Mesenteric fat pad (tissue), 1 donor: Measurements from ENCODE around the gene PLCB3. TPM values are rescaled to one million over a fixed set of nuclear protein-coding genes. Genes with fewer than 3 reads are reported as not detected.

Source experiments
- DNase-seq: peaks from one replicate; pipeline ENCODE4 v3.0.0-alpha.2; 2020; ENCODE audit warnings: low spot score
- total RNA-seq: library from RNA; stranded (reverse); fragmentation: NEBNext Ultra II Directional; extraction: Animal tissue kit (Norgen Biotek cat#: 25700); gene quantifications from one replicate; pipeline ENCODE4 v1.2.1, GENCODE V29; 2021
- donor health status: DM: yes; HTN: yes; CAD: no.

Gene PLCB3
- total RNA-seq, 1 donor from 2014 or later, result 25.8 TPM

DNA sequence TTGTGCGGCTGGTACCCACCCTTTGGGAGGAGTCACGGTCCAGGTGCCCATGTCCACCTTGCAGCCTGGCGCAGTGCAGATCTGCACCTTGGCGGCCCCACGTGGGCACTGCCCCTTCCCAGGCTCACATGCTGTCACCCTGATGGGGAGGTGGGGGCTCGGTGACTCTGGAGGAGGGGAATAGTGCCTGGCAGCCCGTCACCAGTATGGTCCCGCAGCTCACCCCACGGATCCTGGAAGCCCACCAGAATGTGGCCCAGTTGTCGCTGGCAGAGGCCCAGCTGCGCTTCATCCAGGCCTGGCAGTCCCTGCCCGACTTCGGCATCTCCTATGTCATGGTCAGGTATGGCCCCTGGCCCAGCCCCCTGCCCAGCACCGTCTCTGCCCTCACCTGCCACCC lies 30.5 kb upstream of the PLCB3 start:
- DNase-seq, result no peak

DNA sequence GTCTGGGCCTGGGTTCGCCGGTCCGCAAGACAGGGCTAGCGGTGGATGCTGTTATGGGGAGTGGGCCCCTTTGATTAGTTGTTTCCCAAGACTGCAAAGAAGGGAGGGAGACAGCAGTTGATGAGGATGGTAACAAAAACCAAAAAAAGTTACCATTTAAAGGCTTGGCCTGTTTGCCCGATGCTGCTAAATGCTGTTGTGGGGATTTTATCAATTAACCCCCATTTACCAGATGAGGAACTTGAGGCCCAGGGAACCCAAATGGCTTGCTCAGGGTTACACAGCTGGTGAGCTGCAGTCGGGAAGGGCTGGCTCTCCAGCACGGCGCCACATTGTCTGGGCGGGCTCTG lies 28.7 kb upstream of the PLCB3 start:
- DNase-seq, result no peak

GRCh38 chr11:64223001-64223651 lies 28.2 kb upstream of the PLCB3 start:
- DNase-seq, result no peak

GRCh38 chr11:64224151-64224890 lies 27.0 kb upstream of the PLCB3 start:
- no peak for DNase-seq

GRCh38 chr11:64224891-64225607 lies 26.3 kb upstream of the PLCB3 start:
- no peak for DNase-seq

DNA sequence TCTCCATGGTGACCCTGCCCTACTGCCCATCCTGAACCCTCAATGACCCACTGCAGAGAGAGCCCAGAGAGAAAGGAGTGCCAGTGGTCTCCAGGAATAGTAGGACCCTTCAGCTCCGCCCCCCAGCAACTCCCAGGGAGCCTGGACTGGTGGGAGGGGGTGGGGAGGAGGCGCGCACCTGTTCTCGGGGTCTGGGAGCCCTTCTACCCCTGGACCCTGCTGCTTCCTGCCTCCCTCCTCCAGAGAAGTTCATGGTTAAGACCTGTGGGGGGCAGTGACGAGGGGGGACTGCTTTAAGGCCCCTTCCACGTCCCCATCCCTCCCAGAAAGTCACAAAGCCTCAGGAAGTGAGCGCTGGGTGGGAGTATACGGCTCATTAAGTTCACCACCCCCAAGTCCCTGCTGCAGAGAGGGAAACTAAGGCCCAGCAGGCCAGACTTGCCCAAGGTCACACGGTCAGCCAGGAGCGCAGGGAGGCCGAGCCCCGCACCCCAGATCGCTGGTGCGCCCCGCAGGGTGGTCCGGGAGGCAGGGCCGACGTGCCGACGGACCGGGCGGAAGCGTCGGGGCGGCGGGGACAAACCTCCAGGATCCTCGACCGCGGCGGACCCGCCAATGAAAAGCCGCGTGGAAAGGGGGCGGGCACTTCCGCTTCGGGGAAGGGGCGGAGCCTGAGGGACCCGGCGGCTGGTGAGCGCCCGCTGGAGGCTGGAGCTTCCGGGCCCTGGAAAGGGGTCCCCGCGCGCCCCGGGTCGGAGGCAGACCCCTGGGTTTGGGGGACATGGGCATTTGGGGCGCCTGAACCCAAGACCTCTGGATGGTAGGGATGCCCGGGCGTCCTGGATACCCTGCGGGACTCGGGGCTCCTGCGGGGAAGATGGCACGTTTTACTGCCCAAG lies 25.5 kb upstream of the PLCB3 start, which contains the start of the genes NUDT22 and TRPT1:
Gene NUDT22, plus strand, starts transcription at position 667 of the 899 bp plus-strand sequence. CDS start 379 bp downstream, outside the sequence.
Gene TRPT1, minus strand, starts transcription at position 579 of the 899 bp plus-strand sequence. Its CDS starts 326 bp downstream, at position 253.
- DNase-seq, result peak; percentile 98

DNA sequence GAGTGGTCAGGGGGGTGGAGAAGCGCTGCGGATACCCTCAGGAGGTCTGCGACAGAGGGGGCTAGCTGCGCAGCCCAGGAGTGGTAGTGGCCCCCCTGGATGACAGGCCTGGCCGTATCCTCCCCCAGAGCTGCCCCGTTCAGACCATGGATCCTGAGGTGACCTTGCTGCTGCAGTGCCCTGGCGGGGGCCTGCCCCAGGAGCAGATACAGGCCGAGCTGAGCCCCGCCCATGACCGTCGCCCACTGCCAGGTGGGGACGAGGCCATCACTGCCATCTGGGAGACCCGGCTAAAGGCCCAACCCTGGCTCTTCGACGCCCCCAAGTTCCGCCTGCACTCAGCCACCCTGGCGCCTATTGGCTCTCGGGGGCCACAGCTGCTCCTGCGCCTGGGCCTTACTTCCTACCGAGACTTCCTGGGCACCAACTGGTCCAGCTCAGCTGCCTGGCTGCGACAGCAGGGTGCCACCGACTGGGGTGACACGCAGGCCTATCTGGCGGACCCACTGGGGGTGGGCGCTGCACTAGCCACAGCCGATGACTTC lies 24.8 kb upstream of the PLCB3 start:
- DNase-seq, result no peak

- DNase-seq, result no peak
Measured at GRCh38 chr11:64227405-64227956, 23.8 kb upstream of the PLCB3 start.

- DNase-seq, result no peak
Measured at GRCh38 chr11:64229090-64229743, 22.1 kb upstream of the PLCB3 start.

- DNase-seq, result no peak
Measured at GRCh38 chr11:64229744-64230170, 21.6 kb upstream of the PLCB3 start.

DNA sequence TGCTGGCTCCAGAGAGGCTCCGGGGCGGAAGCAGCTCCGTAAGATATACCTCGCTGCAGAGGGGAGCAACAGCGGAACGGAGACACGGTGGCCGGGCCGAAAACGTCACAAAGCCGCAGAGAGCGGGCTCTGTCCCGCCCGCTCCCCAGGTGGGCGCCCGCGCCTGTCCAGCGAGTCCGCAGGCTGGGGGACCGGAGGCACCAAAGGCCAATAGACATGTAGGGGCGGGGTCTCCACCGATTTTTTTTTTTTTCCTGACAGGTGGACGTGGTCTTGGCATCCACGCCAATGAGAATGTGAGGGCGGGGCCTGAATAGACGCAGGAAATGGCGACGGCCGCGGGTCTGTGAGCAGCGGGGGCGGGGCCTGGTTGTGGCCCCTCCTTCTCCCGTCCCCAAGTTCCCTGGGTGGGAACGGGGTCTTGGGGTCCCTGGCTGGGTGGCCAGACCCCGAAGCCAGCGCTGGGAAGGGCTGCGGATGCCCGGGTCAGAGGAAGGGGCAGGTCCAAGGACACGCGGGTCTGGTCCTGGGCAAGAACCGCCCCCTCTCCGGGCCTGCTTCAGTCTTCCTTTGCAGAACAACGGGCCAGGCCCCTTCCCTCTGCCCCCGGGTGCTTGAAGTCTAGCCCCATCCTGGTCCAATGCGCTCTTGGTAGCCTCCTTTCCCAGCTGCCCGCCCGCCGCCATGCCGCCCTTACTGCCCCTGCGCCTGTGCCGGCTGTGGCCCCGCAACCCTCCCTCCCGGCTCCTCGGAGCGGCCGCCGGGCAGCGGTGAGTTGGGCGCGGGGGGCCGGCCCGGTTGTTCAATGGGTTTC lies 21.0 kb upstream of the PLCB3 start, which contains the start of gene DNAJC4:
Gene DNAJC4, plus strand, starts transcription at position 378 of the 814 bp plus-strand sequence. Its CDS starts 307 bp downstream, at position 685.
- no peak for DNase-seq

DNA sequence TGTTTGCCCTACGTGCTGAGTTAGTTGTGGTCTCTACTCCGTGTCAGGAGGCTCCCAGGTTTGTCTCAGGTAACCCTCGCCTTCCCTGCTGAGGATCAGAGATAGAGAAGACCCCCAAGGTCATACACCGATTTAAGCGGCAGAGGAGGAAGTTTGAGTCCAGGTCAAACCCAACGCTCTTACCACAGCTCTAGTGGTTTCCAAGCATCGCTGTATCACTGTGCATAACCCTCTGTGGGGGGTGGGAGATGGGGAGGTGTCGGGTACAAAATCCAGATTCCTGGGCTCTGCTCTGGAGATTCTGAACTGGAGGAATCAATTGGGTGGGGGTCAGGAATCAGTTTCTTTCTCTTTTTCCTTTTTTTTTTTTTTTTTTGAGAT lies 20.4 kb upstream of the PLCB3 start:
- no peak for DNase-seq

DNA sequence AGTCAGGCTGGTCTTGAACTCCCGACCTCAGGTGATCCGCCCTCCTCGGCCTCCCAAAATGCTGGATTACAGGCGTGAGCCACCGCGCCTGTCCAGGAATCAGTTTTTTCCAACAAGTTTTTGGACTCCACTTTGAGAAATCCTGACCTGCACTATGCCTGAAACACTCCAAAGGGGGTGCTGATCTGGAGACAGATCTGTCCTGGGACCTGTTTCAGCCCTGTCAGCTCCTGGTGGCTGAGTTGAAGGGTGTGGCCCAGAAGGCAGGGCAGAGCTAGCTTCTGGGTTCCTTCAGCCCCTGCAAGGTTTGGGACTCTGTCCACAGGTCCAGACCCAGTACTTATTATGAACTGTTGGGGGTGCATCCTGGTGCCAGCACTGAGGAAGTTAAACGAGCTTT lies 19.8 kb upstream of the PLCB3 start:
- no peak for DNase-seq

DNA sequence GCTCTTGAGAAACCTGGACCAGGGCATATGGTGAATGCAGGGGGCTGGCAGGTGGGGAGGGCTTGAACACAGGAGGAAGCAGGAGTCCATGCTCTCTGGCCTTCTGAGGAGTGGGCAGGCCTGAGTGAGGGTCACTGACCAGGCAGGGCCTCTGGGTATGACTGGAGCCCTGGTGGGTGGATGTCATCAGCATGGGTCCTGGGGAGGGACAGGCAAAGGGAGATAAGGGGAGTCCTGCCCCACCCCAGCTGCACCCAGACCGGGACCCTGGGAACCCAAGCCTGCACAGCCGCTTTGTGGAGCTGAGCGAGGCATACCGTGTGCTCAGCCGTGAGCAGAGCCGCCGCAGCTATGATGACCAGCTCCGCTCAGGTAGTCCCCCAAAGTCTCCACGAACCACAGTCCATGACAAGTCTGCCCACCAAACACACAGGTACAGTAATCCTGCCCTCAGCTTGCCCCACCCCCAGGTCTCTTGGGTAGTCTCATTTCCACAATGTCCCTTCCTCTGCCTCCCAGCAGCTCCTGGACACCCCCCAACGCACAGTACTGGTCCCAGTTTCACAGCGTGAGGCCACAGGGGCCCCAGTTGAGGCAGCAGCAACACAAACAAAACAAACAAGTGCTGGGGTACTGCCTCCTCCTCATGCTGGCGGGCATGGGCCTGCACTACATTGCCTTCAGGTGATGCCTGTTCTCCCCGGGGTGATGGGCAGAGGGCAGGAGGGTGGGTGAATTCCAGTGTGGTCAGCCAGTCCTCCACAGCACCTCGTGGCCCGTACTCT lies 19.0 kb upstream of the PLCB3 start:
- no peak for DNase-seq

DNA sequence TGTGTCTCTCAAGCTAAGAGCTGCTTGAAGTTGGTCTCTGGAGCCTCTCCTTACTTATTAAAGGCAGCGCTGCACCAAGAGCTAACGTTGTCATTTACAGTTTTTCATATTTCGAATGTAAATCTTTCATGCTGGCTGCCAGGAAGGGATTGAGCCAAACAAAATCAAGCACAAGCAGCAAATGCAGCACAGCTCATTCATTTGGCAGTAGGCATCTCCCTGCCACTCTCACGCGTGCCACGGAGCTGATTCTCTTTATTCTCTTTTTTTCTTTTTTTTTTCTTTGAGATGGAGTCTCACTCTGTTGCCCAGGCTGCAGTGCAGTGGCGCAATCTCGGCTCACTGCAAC lies 18.4 kb upstream of the PLCB3 start:
- DNase-seq, result no peak

DNA sequence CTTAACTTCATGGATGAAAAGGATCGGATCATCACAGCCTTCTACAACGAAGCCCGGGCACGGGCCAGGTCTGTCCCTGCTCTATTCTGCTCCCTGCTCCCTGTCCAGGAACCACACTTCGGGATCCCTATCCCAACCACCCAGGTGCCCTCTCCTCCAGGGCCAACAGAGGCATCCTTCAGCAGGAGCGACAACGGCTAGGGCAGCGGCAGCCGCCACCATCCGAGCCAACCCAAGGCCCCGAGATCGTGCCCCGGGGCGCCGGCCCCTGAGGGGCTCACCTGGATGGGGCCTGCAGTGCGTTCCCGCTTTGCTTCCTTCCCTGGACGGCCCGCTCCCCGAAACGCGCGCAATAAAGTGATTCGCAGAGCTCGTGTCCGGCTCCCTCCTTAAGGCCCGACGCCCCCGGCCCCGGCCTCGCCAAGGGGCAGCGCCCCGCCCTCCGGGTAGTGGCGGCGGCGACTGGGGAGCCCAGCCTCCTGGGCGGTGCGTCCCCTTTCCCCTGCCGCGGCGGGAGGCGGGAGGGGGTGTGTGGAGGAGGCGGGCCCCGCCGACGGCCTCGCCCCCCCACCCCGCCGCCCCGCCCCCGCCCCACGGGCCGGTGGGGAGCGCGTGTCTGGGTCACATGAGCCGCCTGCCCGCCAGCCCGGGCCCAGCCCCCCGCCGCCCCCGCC lies 17.3 kb upstream of the PLCB3 start, which contains the start of gene VEGFB:
Gene VEGFB, plus strand, starts transcription at position 672 of the 674 bp plus-strand sequence. CDS start 250 bp downstream, outside the sequence.
- DNase-seq, result no peak

DNA sequence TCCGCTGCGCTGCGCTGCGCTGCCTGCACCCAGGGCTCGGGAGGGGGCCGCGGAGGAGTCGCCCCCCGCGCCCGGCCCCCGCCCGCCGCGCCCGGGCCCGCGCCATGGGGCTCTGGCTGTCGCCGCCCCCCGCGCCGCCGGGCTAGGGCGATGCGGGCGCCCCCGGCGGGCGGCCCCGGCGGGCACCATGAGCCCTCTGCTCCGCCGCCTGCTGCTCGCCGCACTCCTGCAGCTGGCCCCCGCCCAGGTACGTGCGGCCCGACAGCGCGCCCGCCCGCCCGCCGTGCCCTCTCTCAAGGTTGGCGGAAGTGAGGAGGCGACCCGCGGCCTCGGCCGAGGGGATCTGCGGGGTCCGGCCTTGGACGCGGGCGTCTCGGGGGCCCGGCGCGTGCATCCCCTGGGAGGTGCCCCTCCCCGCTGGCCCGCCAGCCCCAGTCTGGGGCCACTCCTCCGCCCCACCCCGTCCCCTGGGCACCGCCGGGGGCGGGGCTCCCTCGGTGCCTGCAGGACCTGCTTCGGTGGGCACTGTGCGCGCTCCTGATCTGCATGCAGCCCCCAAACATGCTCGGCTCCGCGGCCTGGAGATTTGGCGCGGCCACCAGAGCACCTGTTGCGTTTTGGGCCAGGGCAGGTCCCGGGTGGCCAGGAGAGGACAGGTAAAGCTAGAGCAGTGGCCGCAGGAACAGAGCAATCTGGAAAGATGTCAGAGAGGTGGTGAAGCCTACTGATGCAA lies 16.5 kb upstream of the PLCB3 start:
- DNase-seq, result no peak
